ENCODE data around the gene DENND2A. TPM values are rescaled to one million over a fixed set of nuclear protein-coding genes. Genes with fewer than 3 reads are reported as not detected.
"Not testable (repeated sequence)": the region's sequence is repeated elsewhere in the genome, so short reads cannot be mapped to it uniquely, and the experiment has no call there.

DENND2A gene
- total RNA-seq, 2 experiments from 2014 or later, result not detected

DNA sequence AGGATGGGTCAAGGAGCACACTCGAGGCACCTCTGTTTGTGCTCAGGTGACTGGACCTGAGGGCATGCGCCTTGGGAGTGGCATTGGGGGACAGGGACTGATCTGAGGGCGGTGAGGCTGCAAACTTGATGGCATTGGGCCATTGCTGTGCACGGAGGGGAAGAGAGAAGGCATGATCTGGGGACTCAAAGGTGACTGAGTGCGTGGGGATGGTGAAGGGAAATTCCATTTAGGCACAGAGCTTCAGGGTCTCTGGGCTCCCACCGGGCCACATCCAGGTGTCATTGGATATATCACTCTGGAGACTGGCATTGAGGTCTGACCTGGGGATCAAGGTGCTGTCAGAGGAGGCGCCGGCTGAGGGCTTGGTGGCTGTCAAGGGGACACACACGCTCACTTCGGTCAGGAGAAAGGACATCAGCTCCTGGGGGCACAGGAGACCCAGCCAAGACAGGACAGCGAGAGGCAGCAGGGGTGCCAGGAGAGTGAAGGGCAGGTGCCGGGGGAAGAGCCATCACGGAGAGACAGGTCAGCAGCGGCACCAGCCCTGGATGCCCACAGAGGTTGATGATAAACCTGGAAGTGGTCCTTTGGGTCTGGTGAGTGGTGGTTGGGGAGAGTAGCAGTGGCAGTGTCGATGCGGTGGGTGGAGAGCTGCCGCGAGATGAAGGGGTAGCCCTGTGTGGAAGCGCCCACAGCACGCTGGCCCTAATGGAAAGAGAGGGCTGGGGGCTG lies 37.6 kb upstream of the DENND2A start:
- Mint-ChIP-seq H3K27me3 (no peaks in the 10 kb centered on the region), H3K9me3 (no peaks in the 10 kb centered on the region), H3K36me3 (ENCODE audit: low read depth) (peaks cover 35% of the 10 kb centered on the region), H3K4me1 (peaks cover 29% of the 10 kb centered on the region), H3K4me3 (no peak overlapping the region), H3K27ac (no peak overlapping the region)
- ChIA-PET POLR2A (no interaction called here), CTCF (no interaction called here)
- no peak for DNase-seq

DNA sequence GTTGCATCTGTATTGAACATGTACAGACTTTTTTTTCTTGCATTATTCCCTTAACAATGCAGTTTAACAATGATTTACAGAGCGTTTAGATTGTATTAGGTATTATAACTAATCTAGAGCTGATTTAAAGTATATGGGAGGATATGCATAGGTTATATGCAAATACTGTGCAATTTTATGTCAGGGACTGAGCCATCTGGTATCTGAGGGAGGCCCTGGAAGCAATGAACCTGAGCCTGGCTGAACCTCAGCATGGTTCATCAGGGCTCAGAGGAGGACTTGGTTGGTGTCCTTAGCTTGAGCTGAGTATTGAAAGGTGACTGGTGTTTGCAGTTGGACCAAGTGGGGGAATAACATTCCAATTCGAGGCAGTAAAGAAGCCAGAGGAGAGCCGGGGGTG lies 36.9 kb upstream of the DENND2A start:
- no peak for DNase-seq
- H3K27ac Mint-ChIP-seq, result no peak overlapping the region
- no peaks in the 10 kb centered on the region for H3K9me3 Mint-ChIP-seq
- CTCF ChIA-PET, result no interaction called here
- H3K36me3 Mint-ChIP-seq (ENCODE audit: low read depth), result peaks cover 35% of the 10 kb centered on the region
- no peak overlapping the region for H3K4me3 Mint-ChIP-seq
- POLR2A ChIA-PET, result no interaction called here
- H3K27me3 Mint-ChIP-seq, result no peaks in the 10 kb centered on the region
- peaks cover 30% of the 10 kb centered on the region for H3K4me1 Mint-ChIP-seq

DNA sequence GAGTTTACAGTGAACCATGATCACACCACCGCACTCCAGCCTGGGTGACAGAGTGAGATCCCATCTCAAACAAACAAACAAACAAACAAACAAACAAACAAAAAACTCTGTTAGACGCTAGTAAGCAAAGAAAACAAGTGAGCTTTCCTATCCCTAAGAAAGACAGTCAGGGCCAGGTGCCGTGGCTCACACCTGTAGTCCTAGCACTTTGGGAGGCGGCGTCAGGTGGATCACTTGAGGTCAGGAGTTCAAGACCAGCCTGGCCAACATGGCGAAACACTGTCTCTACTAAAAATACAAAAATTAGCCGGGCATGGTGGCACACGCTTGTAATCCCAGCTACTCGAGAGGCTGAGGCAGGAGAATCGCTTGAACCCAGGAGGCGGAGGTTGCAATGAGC lies 36.3 kb upstream of the DENND2A start:
- POLR2A ChIA-PET, H3K27me3 Mint-ChIP-seq, H3K9me3 Mint-ChIP-seq, DNase-seq, H3K27ac Mint-ChIP-seq, H3K4me3 Mint-ChIP-seq: not testable (repeated sequence)
- peaks cover 31% of the 10 kb centered on the region for H3K36me3 Mint-ChIP-seq (ENCODE audit: low read depth)
- peaks cover 35% of the 10 kb centered on the region for H3K4me1 Mint-ChIP-seq
- CTCF ChIA-PET, result interaction anchor here (0.6 kb wide), 1 partner anchor 25 kb away, joined by 3 read pairs; no protein-coding TSS in a partner anchor

DNA sequence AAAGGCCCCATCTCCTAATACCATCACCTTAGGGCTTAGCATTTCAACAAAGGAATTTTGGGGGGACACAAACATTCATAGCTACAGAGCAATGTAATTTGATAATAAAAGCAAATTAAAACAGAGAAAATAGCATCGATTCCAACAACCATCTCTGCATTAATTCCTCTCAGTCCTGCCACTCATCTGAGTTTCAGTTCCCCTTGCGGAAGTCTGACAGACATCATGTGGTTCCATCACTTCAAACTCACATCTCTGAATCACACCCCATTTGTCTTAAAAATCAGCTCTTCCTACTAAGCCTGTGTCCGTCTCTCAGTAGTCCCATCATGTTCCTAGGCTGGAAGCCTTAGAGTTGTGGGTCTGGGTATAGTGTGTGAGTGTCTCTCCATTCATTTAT lies 35.7 kb upstream of the DENND2A start:
- Mint-ChIP-seq H3K9me3 (no peaks in the 10 kb centered on the region), H3K36me3 (ENCODE audit: low read depth) (peaks cover 29% of the 10 kb centered on the region), H3K27ac (no peak overlapping the region), H3K27me3 (no peaks in the 10 kb centered on the region), H3K4me1 (peaks cover 39% of the 10 kb centered on the region), H3K4me3 (no peak overlapping the region)
- POLR2A ChIA-PET, result no interaction called here
- no peak for DNase-seq
- CTCF ChIA-PET, result interaction anchor here (0.6 to 1.4 kb wide), 5 partner anchors 16 to 269 kb away, joined by 3 to 5 read pairs (median 4); partner anchors contain the start of gene NDUFB2

DNA sequence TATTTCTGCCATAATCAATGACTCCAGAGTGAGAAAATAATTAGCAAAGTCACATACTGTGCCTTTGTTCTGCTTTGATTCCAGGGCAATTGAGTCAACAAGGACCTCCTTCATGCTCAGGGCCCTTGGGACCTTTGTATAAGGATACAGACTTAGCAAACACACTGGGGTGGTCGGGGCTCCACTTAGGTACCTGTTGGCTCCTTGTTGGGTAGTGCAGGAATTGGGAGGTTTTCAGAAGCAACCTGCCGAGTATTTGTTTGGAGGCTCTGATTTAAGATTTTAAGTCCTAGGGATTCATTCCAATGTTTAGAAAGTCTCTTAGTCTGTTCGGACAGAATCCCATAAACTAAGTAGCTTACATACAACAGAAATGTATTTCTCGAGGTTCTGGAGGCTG lies 35.1 kb upstream of the DENND2A start:
- Mint-ChIP-seq H3K27ac (no peak overlapping the region), H3K4me3 (no peak overlapping the region)
- POLR2A ChIA-PET, result no interaction called here

DNA sequence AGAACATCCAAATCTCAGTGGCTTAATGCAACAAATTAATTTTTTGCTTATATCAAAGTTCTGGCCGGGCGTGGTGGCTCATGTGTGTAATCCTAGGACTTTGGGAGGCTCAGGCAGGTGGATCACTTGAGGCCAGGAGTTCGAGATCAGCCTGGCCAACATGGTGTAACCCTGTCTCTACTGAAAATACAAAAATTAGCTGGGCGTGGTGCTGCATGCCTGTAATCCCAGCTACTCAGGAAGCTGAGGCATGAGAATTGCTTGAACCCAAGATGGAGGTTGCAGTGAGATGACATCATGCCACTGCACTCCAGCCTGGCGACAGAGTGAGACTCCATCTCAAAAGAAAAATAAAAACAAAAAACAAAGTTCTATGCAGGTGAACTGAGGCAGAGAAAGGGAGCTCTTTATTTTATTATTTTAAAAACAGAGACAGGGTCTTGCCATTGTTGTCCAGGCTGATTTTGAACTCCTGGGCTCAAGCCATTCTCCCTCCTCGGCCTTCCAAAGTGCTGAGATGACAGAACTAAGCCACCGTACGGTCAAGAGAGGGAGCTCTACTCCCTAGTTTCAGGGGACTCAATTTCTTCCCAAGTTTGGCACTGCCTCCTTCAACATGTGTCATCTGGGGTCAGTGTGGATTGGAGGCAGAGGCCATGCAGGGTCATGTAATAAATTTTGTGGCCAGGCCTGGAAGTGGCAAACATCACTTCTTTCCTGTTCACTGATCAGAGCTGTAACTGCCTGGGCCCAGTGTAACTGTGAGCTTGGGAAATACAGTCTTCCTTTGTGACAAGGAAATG lies 34.5 kb upstream of the DENND2A start:
- POLR2A ChIA-PET, result no interaction called here
- DNase-seq, result no peak
- CTCF ChIA-PET, result interaction anchor here (0.7 to 1.8 kb wide), 8 partner anchors 10 to 340 kb away, joined by 3 to 6 read pairs (median 4); partner anchors contain the start of genes MRPS33 and NDUFB2
- peak overlapping the region; percentile 83 for H3K4me3 Mint-ChIP-seq
- H3K4me1 Mint-ChIP-seq, result peaks cover 42% of the 10 kb centered on the region
- peak overlapping the region; percentile 74 for H3K27ac Mint-ChIP-seq
- H3K9me3 Mint-ChIP-seq, result no peaks in the 10 kb centered on the region
- H3K36me3 Mint-ChIP-seq (ENCODE audit: low read depth), result peaks cover 19% of the 10 kb centered on the region
- H3K27me3 Mint-ChIP-seq, result no peaks in the 10 kb centered on the region

More for the DNA sequence above, 35.1 kb upstream of the DENND2A start:
- H3K9me3 Mint-ChIP-seq, result no peaks in the 10 kb centered on the region
- peaks cover 41% of the 10 kb centered on the region for H3K4me1 Mint-ChIP-seq
- CTCF ChIA-PET, result interaction anchor here (0.6 to 1.8 kb wide), 6 partner anchors 11 to 65 kb away, joined by 3 to 6 read pairs (median 4); partner anchors contain the start of gene NDUFB2
- DNase-seq, result no peak
- H3K27me3 Mint-ChIP-seq, result no peaks in the 10 kb centered on the region
- peaks cover 25% of the 10 kb centered on the region for H3K36me3 Mint-ChIP-seq (ENCODE audit: low read depth)

DNA sequence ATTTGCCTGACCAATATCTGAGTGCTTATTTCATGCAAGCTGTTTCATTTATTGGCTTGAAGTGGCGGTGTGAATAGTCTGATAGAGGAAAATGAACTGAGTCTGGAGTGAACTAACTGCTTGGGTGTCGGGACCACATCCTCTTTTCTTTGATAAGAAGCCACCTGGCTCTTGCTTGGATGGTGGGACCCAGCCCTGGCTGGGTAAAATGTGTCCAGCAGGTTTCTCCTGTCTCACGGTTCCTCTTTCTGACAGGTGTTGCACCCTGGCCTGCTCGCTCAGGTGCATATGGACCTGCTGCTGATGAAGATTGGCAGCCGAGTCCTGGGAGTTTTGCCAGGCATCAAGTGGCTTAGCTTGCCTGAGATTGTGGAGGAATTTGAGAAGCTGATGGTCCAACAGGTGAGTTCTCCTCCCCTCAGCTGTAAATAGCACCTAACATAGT lies 33.8 kb upstream of the DENND2A start:
- no peak for DNase-seq
- ChIA-PET POLR2A (no interaction called here), CTCF (interaction anchor here (0.7 to 1.8 kb wide), 5 partner anchors 10 to 340 kb away, joined by 3 to 6 read pairs (median 3); partner anchors contain the start of gene MRPS33)
- Mint-ChIP-seq H3K9me3 (no peaks in the 10 kb centered on the region), H3K4me1 (peaks cover 42% of the 10 kb centered on the region), H3K27ac (peak overlapping the region; percentile 95), H3K4me3 (peak overlapping the region; percentile 83), H3K27me3 (peaks cover 2% of the 10 kb centered on the region), H3K36me3 (ENCODE audit: low read depth) (peaks cover 16% of the 10 kb centered on the region)

DNA sequence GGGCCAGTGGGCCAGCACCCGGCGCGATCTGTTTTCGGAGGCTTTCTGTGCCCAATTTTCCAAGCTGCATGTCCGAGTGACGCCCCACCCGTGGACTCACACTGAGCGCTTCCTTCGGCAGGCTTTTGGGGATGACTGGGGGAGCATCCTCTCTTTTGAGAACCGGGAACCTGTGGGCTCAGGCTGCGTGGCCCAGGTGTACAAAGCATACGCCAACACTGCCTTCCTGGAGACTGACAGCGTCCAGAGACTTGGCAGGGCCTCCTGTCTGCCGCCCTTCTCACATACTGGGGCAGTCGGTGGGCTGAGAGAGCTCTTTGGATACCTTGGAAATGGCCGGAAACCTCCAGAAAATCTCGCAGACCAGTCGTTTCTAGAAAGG lies 33.2 kb upstream of the DENND2A start:
- DNase-seq, result no peak
- ChIA-PET CTCF (interaction anchor here (0.8 to 1.3 kb wide), 2 partner anchors 20 to 341 kb away, joined by 3 read pairs; partner anchors contain the start of gene MRPS33), POLR2A (interaction anchor here (0.9 kb wide), 1 partner anchor 176 kb away, joined by 4 read pairs; no protein-coding TSS in a partner anchor)
- H3K27me3 Mint-ChIP-seq, result peaks cover 4% of the 10 kb centered on the region
- peaks cover 13% of the 10 kb centered on the region for H3K36me3 Mint-ChIP-seq (ENCODE audit: low read depth)
- no peaks in the 10 kb centered on the region for H3K9me3 Mint-ChIP-seq
- peaks cover 42% of the 10 kb centered on the region for H3K4me1 Mint-ChIP-seq
- peak overlapping the region; percentile 83 for H3K4me3 Mint-ChIP-seq
- H3K27ac Mint-ChIP-seq, result peak overlapping the region; percentile 95

DNA sequence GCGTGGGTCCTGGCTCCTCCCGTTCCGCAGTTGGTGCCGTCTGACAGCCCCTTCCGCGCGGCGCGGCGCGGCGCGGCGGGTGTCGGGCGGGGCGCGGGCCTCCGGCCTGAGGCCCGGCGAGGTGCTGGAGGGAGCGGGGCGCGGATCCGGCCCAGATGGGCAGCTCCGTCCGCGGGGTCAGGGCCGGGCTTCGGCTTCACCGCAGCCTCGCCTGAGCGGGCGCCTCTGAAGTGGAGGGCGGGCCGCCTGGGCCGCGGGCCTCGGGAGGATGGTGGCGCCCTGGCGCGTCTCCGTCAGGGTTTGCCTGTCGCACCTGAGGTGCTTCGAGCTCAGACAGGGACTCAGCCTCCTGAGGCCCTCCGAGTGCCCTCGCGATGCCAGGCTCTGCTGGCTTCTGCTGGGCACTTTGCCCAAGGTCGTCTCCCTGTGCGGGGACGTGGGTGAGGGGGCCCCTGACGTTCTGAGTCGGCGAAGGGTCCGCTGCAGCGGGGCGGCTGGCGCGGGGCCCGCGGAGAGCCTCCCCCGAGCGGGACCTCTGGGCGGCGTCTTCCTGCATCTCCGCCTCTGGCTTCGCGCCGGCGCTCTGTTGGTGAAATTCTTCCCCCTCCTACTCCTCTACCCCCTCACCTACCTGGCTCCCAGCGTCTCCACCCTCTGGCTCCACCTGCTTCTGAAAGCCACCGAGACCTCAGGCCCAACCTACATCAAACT lies 32.6 kb upstream of the DENND2A start:
- CTCF ChIA-PET, result interaction anchor here (0.8 to 1.3 kb wide), 3 partner anchors 20 to 342 kb away, joined by 3 read pairs; partner anchors contain the start of gene MRPS33
- Mint-ChIP-seq H3K4me3 (peak overlapping the region; percentile 83), H3K9me3 (no peaks in the 10 kb centered on the region), H3K36me3 (ENCODE audit: low read depth) (peaks cover 8% of the 10 kb centered on the region), H3K27me3 (peaks cover 4% of the 10 kb centered on the region), H3K4me1 (peaks cover 42% of the 10 kb centered on the region), H3K27ac (peak overlapping the region; percentile 95)
- POLR2A ChIA-PET, result interaction anchor here (0.9 kb wide), 1 partner anchor 176 kb away, joined by 4 read pairs; no protein-coding TSS in a partner anchor
- DNase-seq, result peak; percentile 58

DNA sequence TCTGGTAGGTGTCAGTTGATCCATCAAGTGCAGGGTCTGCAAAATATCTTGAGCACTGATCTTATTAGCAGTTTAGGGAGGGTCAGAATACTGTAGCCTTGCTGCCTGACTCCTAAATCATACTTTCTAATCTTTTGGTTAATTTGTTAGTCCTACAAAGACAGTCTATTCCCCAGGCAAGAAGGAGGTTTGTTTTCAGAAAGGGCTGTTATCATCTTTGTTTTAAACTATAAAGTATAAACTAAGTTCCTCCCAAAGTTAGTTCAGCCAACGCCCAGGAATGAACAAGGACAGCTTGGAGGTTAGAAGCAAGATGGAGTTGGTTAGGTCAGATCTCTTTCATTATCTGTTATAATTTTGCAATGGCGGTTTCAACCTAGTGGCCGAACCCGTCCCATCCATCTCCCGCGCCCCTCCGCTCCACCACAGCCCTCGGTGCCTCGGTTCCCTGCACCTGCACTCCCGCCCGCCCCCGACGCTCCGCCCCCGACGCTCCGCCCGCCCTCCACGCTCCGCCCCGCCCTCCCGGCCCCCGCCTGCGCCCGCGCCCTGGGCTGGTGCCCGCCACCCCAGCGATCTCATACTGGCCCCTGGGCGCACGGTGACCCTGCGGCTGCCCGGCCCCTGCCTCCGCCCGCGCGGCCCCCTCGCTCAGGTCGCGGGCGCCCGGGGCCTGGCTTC lies 31.9 kb upstream of the DENND2A start, which contains the start of gene ADCK2:
TSS of gene ADCK2 (plus strand) at position 564 of the 681 bp plus-strand sequence. CDS start 386 bp downstream, outside the sequence.
- peak; percentile 52 for DNase-seq
- Mint-ChIP-seq H3K27me3 (peaks cover 6% of the 10 kb centered on the region), H3K4me1 (peaks cover 42% of the 10 kb centered on the region), H3K36me3 (ENCODE audit: low read depth) (peaks cover 5% of the 10 kb centered on the region), H3K27ac (peak within 1 kb of the TSS; percentile 95), H3K4me3 (peak within 1 kb of the TSS; percentile 83), H3K9me3 (no peaks in the 10 kb centered on the region)
- ChIA-PET POLR2A (interaction anchor here (0.9 kb wide), 1 partner anchor 177 kb away, joined by 4 read pairs; no protein-coding TSS in a partner anchor), CTCF (interaction anchor here (1.0 kb wide), 1 partner anchor 20 kb away, joined by 3 read pairs; no protein-coding TSS in a partner anchor)

DNA sequence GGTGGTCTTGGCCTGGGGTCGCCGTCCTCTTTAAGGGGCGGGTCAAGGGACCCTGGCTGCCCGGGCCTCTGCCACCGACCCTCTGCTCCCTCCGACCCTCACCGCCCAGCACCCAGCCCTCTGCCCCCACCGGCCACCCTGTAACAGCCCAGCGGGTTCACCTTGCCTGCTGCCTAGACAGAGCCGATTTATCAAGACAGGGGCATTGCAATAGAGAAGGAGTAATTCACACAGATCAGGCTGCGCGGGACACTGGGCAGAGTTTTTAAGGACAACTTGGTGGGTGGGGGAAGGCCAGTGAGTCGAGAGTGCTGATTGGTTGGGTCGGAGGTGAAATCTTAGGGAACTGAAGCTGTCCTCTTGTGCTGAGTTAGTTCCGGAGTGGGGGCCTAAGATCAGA lies 31.4 kb upstream of the DENND2A start:
- Mint-ChIP-seq H3K4me1 (peaks cover 42% of the 10 kb centered on the region), H3K9me3 (no peaks in the 10 kb centered on the region), H3K4me3 (peak overlapping the region; percentile 71), H3K36me3 (ENCODE audit: low read depth) (peaks cover 5% of the 10 kb centered on the region), H3K27me3 (peaks cover 6% of the 10 kb centered on the region), H3K27ac (peak overlapping the region; percentile 80)
- POLR2A ChIA-PET, result no interaction called here
- DNase-seq, result no peak
- CTCF ChIA-PET, result no interaction called here

Data from activated CD4-positive, alpha-beta T cell treated with anti-CD3 and anti-CD28 coated beads, Interleukin-2, amount 10 ng/mL, durations not matched to agents 7 days and 5 days (primary cell).